ENCODE measurements around the gene ARMC5. TPM values are rescaled to one million over a fixed set of nuclear protein-coding genes. Genes with fewer than 3 reads are reported as not detected.

Gene ARMC5
- total and polyA plus RNA-seq, 8 donors, result 2.3 to 18.1 (median 4.5) TPM

GRCh38 chr16:31489298-31489564 is 29.9 kb downstream of the ARMC5 start:
- TF ChIP-seq, protein P1, sequence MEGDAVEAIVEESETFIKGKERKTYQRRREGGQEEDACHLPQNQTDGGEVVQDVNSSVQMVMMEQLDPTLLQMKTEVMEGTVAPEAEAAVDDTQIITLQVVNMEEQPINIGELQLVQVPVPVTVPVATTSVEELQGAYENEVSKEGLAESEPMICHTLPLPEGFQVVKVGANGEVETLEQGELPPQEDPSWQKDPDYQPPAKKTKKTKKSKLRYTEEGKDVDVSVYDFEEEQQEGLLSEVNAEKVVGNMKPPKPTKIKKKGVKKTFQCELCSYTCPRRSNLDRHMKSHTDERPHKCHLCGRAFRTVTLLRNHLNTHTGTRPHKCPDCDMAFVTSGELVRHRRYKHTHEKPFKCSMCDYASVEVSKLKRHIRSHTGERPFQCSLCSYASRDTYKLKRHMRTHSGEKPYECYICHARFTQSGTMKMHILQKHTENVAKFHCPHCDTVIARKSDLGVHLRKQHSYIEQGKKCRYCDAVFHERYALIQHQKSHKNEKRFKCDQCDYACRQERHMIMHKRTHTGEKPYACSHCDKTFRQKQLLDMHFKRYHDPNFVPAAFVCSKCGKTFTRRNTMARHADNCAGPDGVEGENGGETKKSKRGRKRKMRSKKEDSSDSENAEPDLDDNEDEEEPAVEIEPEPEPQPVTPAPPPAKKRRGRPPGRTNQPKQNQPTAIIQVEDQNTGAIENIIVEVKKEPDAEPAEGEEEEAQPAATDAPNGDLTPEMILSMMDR (IDR thresholded peaks at IDR 0.05), result no peak
- intact Hi-C loops (cut with DNase I), result loop anchor here in 1 of 3 donors (10.0 kb wide), 1 partner anchor 216 kb away; no protein-coding TSS in a partner anchor
- FAIRE-seq (no peak), ATAC-seq (peak in 1 of 4 donors; percentile 1), DNase-seq (no peak)
- Histone ChIP-seq H3K27me3 (no peaks in the 10 kb centered on the region), H3K9me3 (no peaks in the 10 kb centered on the region), H3K4me3 (no peak overlapping the region), H3K4me1 (peaks cover 5 to 11% (median 7%) of the 10 kb centered on the region in 3 donors), H3K27ac (no peak overlapping the region), H3K36me3 (peaks cover 4 to 14% (median 6%) of the 10 kb centered on the region in 3 donors)
- 72 to 75% methylated on average over 7 of the region's 7 CpGs for WGBS, 2 donors

GRCh38 chr16:31489616-31490584 is 30.6 kb downstream of the ARMC5 start:
- Histone ChIP-seq H3K36me3 (peaks cover 4 to 14% (median 6%) of the 10 kb centered on the region in 3 donors), H3K27me3 (no peaks in the 10 kb centered on the region), H3K4me1 (peaks cover 5 to 11% (median 7%) of the 10 kb centered on the region in 3 donors), H3K9me3 (no peaks in the 10 kb centered on the region), H3K27ac (no peak overlapping the region), H3K4me3 (no peak overlapping the region)
- FAIRE-seq (no peak), ATAC-seq (no peak), DNase-seq (peak in 1 of 6 donors; percentile 70)
- intact Hi-C loops (cut with DNase I), result loop anchor here in 1 of 3 donors (10.0 kb wide), 1 partner anchor 215 kb away; no protein-coding TSS in a partner anchor
- WGBS, 2 donors, result 89 to 94% methylated on average over 21 to 22 of the region's 22 CpGs
- TF ChIP-seq, protein P1 (IDR thresholded peaks at IDR 0.05), result no peak

GRCh38 chr16:31491778-31492418 is 32.6 kb downstream of the ARMC5 start:
- ATAC-seq, result no peak
- intact Hi-C loops (cut with DNase I), result no loop called here
- FAIRE-seq, result no peak
- DNase-seq, result peak in 1 of 6 donors; percentile 32
- Histone ChIP-seq H3K4me3 (no peak overlapping the region), H3K9me3 (no peaks in the 10 kb centered on the region), H3K36me3 (peaks cover 4 to 29% (median 10%) of the 10 kb centered on the region in 3 donors), H3K27ac (no peak overlapping the region), H3K27me3 (no peaks in the 10 kb centered on the region), H3K4me1 (peaks cover 5 to 11% (median 7%) of the 10 kb centered on the region in 3 donors)
- 96% methylated on average over 8 of the region's 8 CpGs for WGBS, 2 donors
- TF ChIP-seq, protein P1 (IDR thresholded peaks at IDR 0.05), result no peak

GRCh38 chr16:31493506-31494125 is 34.3 kb downstream of the ARMC5 start:
- TF ChIP-seq, protein P1 (IDR thresholded peaks at IDR 0.05), result no peak
- H3K36me3 ChIP-seq, result peaks cover 4 to 40% (median 10%) of the 10 kb centered on the region in 3 donors
- ATAC-seq (no peak), FAIRE-seq (no peak), DNase-seq (peak in 1 of 6 donors; percentile 70)
- intact Hi-C loops (cut with DNase I), result no loop called here
- WGBS, 2 donors, result 93 to 97% methylated on average over 18 of the region's 18 CpGs
- peaks cover under 1 to 2% (median under 1%) of the 10 kb centered on the region in 3 donors for H3K4me1 ChIP-seq
- H3K9me3 ChIP-seq, result no peaks in the 10 kb centered on the region
- H3K27me3 ChIP-seq, result no peaks in the 10 kb centered on the region
- H3K4me3 ChIP-seq, result no peak overlapping the region
- H3K27ac ChIP-seq, result no peak overlapping the region
